ENCODE results near the gene DAB1.

DAB1 gene

GRCh38 chr1:57017717-57018116 is 406.1 kb downstream of the DAB1 start:
- Histone ChIP-seq H3K9me3 (ENCODE audit: insufficient read depth, low read length) (no peaks in the 10 kb centered on the region), H3F3A (ENCODE audit: insufficient read depth) (no peaks in the 10 kb centered on the region), H3K36me3 (ENCODE audit: low read length) (no peaks in the 10 kb centered on the region), H3K9ac (ENCODE audit: low read length) (no peak overlapping the region), H3K79me2 (ENCODE audit: insufficient read depth, low read length) (no peaks in the 10 kb centered on the region), H3K4me3 (ENCODE audit: insufficient read depth, low read length, poor library complexity, severe bottlenecking) (no peak overlapping the region), H3K27me3 (ENCODE audit: low read length) (no peaks in the 10 kb centered on the region), H3K9me2 (replicated peaks; ENCODE audit: insufficient read depth, low read length) (no peaks in the 10 kb centered on the region), H3K4me2 (ENCODE audit: low read depth, low read length, poor library complexity, severe bottlenecking) (no peak overlapping the region), H4K20me1 (ENCODE audit: low read depth, low read length) (no peaks in the 10 kb centered on the region), H2AFZ (ENCODE audit: low read depth, low read length, severe bottlenecking) (no peak overlapping the region), H3K27ac (ENCODE audit: low read depth, low read length) (no peak overlapping the region)
- TF ChIP-seq CTCF (IDR thresholded peaks at IDR 0.05; ENCODE audit: insufficient read depth, low read length, poor library complexity, severe bottlenecking): no peak
- no peak for TF ChIP-seq EZH2phosphoT487 (conservative IDR thresholded peaks at IDR 0.05; ENCODE audit: low read length)

- no peak overlapping the region for H3K4me3 ChIP-seq (ENCODE audit: insufficient read depth, low read length, poor library complexity, severe bottlenecking)
- H3K79me2 ChIP-seq (ENCODE audit: insufficient read depth, low read length): no peaks in the 10 kb centered on the region
- H3K27ac ChIP-seq (ENCODE audit: low read depth, low read length): no peak overlapping the region
- H3K27me3 ChIP-seq (ENCODE audit: low read length): no peaks in the 10 kb centered on the region
- no peaks in the 10 kb centered on the region for H4K20me1 ChIP-seq (ENCODE audit: low read depth, low read length)
- no peaks in the 10 kb centered on the region for H3F3A ChIP-seq (ENCODE audit: insufficient read depth)
- no peak overlapping the region for H3K9ac ChIP-seq (ENCODE audit: low read length)
- no peaks in the 10 kb centered on the region for H3K36me3 ChIP-seq (ENCODE audit: low read length)
- no peak overlapping the region for H3K4me2 ChIP-seq (ENCODE audit: low read depth, low read length, poor library complexity, severe bottlenecking)
- H2AFZ ChIP-seq (ENCODE audit: low read depth, low read length, severe bottlenecking): no peak overlapping the region
- H3K9me3 ChIP-seq (ENCODE audit: insufficient read depth, low read length): no peaks in the 10 kb centered on the region
- TF ChIP-seq EZH2phosphoT487 (conservative IDR thresholded peaks at IDR 0.05; ENCODE audit: low read length): no peak
- no peak for TF ChIP-seq CTCF (IDR thresholded peaks at IDR 0.05; ENCODE audit: insufficient read depth, low read length, poor library complexity, severe bottlenecking)
- H3K9me2 ChIP-seq (replicated peaks; ENCODE audit: insufficient read depth, low read length): no peaks in the 10 kb centered on the region
Measured at GRCh38 chr1:57017200-57017599, 406.7 kb downstream of the DAB1 start.

- Histone ChIP-seq H3K27ac (ENCODE audit: low read depth, low read length) (no peak overlapping the region), H3F3A (ENCODE audit: insufficient read depth) (no peaks in the 10 kb centered on the region), H3K36me3 (ENCODE audit: low read length) (no peaks in the 10 kb centered on the region), H3K27me3 (ENCODE audit: low read length) (no peaks in the 10 kb centered on the region), H3K9me2 (replicated peaks; ENCODE audit: insufficient read depth, low read length) (no peaks in the 10 kb centered on the region), H3K4me2 (ENCODE audit: low read depth, low read length, poor library complexity, severe bottlenecking) (no peak overlapping the region), H3K79me2 (ENCODE audit: insufficient read depth, low read length) (no peaks in the 10 kb centered on the region), H3K9ac (ENCODE audit: low read length) (no peak overlapping the region), H3K4me3 (ENCODE audit: insufficient read depth, low read length, poor library complexity, severe bottlenecking) (no peak overlapping the region), H4K20me1 (ENCODE audit: low read depth, low read length) (no peaks in the 10 kb centered on the region), H3K9me3 (ENCODE audit: insufficient read depth, low read length) (no peaks in the 10 kb centered on the region), H2AFZ (ENCODE audit: low read depth, low read length, severe bottlenecking) (no peak overlapping the region)
- TF ChIP-seq EZH2phosphoT487 (conservative IDR thresholded peaks at IDR 0.05; ENCODE audit: low read length) (no peak), CTCF (IDR thresholded peaks at IDR 0.05; ENCODE audit: insufficient read depth, low read length, poor library complexity, severe bottlenecking) (no peak)
Measured at GRCh38 chr1:57015071-57015470, 408.8 kb downstream of the DAB1 start.
